GM12878 (cell line): Measurements from ENCODE around the gene GUCY2D. TPM values are rescaled to one million over a fixed set of nuclear protein-coding genes. Genes with fewer than 3 reads are reported as not detected.

Source experiments
- ATAC-seq: fragments of 200-7000 bp; cut with Tn5 transposase; 3 replicates; pipeline ENCODE4 v1.9.1; 2020; ENCODE audit warnings: mild to moderate bottlenecking, moderate library complexity
- BruUV-seq: library from RNA; stranded (reverse); fragments of 400-500 nt; replicated peaks from 2 replicates; lab custom pipeline; 2021; lab: Mats Ljungman, UMichigan
- CTCF ChIA-PET: fragments of 300-600 bp; sonication (Branson Sonifier 250); formaldehyde crosslinking; extraction: SDS; loops from one replicate; lab custom pipeline; 2021; ENCODE audit warnings: inconsistent platforms; lab: Yijun Ruan, JAX
- POLR2A ChIA-PET: fragments of 350-600 bp; formaldehyde crosslinking; extraction: SDS; loops from one replicate; lab custom pipeline; 2021; ENCODE audit warnings: inconsistent platforms; lab: Charles Lee
- RAD21 ChIA-PET: fragments of 300-600 bp; sonication (Branson Sonifier 250); formaldehyde crosslinking; loops from one replicate; lab custom pipeline; 2023; ENCODE audit warnings: antibody characterized with exemption; ENCODE audit not compliant: unreplicated experiment; lab: Charles Lee
- SMC1A ChIA-PET: fragments of 300-600 bp; sonication (Branson Sonifier 250); formaldehyde crosslinking; loops from one replicate; lab custom pipeline; 2023; ENCODE audit not compliant: unreplicated experiment, uncharacterized antibody; lab: Charles Lee
- DNase-seq: peaks from one replicate; pipeline ENCODE4 v3.0.0-alpha.2; 2011; ENCODE audit warnings: low read depth, low spot score
- FAIRE-seq: peaks from 3 replicates; lab custom pipeline; 2011; peaks lifted over from hg19 to GRCh38; lab: Jason Lieb, UNC
- H2AFZ ChIP-seq: 2 replicates; pipeline ENCODE4 v1.6.0; 2011; ENCODE audit warnings: low read depth, low read length, control low read depth; ENCODE audit not compliant: control insufficient read depth
- H3K27ac ChIP-seq: 2 replicates; pipeline ENCODE4 v1.5.1; 2011; ENCODE audit warnings: control low read depth; ENCODE audit not compliant: control insufficient read depth, insufficient read depth
- H3K27me3 ChIP-seq, 2 experiments: replicated peaks in 1 of 2; 2 replicates each; pipeline versions ENCODE4 v1.6.0 to v1.6.1; 2011; ENCODE audit warnings: low read length in 1 of 2; ENCODE audit not compliant: control insufficient read depth in 2 of 2, insufficient read depth in 2 of 2
- H3K36me3 ChIP-seq, 2 experiments: 2 replicates each; pipeline ENCODE4 v1.5.1; 2011; ENCODE audit warnings: low read length in 1 of 2; ENCODE audit not compliant: control insufficient read depth in 2 of 2, insufficient read depth in 2 of 2
- H3K4me1 ChIP-seq: 2 replicates; pipeline ENCODE4 v1.6.1; 2011; ENCODE audit warnings: mild to moderate bottlenecking, low read length, moderate library complexity, mixed read lengths; ENCODE audit not compliant: control insufficient read depth, insufficient read depth
- H3K4me2 ChIP-seq: 2 replicates; pipeline ENCODE4 v1.6.0; 2011; ENCODE audit warnings: control low read depth; ENCODE audit not compliant: control insufficient read depth, insufficient read depth
- H3K4me3 ChIP-seq: fragments of 200-600 bp; sonication (generic); 2 replicates; pipeline ENCODE4 v1.5.1; 2016
- H3K79me2 ChIP-seq: 2 replicates; pipeline ENCODE4 v1.6.0; 2011; ENCODE audit warnings: low read length; ENCODE audit not compliant: control insufficient read depth, insufficient read depth
- H3K9ac ChIP-seq: 2 replicates; pipeline ENCODE4 v1.8.0; 2011; ENCODE audit warnings: low read length, control low read depth, mixed read lengths; ENCODE audit not compliant: control insufficient read depth, insufficient read depth
- H3K9me3 ChIP-seq: replicated peaks from 3 replicates; pipeline ENCODE4 v1.5.1; 2011; ENCODE audit warnings: mild to moderate bottlenecking, low read length; ENCODE audit not compliant: control insufficient read depth, insufficient read depth
- H4K20me1 ChIP-seq: 2 replicates; pipeline ENCODE4 v1.6.0; 2011; ENCODE audit not compliant: control insufficient read depth, insufficient read depth
- ASH2L ChIP-seq: fragments of 300-600, 200-600 bp; sonication (generic); IDR thresholded peaks from 2 replicates; pipeline ENCODE4 v1.6.1; 2017; ENCODE audit warnings: low read depth, mild to moderate bottlenecking, borderline replicate concordance
- CUX1 ChIP-seq: IDR thresholded peaks from 2 replicates; pipeline ENCODE4 v1.6.1; 2012; ENCODE audit warnings: improper control_type of control experiment, low read depth, low read length; ENCODE audit not compliant: insufficient replicate concordance
- EGR1 ChIP-seq, 2 experiments: IDR thresholded peaks; 1 replicate in 1 of 2; 2 replicates in 1 of 2; pipeline ENCODE4 v1.6.1; 2011 to 2012; ENCODE audit warnings: low read depth in 2 of 2, low read length in 2 of 2, borderline replicate concordance in 1 of 2, mild to moderate bottlenecking in 1 of 2, moderate library complexity in 1 of 2
- IRF4 ChIP-seq: IDR thresholded peaks from 2 replicates; pipeline ENCODE4 v1.6.1; 2011; ENCODE audit warnings: low read depth, low read length
- LARP7 ChIP-seq: fragments of 450-650 bp; IDR thresholded peaks from 2 replicates; pipeline ENCODE4 v1.6.1; 2017; ENCODE audit warnings: mild to moderate bottlenecking
- NBN ChIP-seq: fragments of 450-650 bp; IDR thresholded peaks from 2 replicates; pipeline ENCODE4 v1.6.1; 2016
- RBBP5 ChIP-seq: fragments of 200-600 bp; sonication (generic); conservative IDR thresholded peaks from 2 replicates; pipeline ENCODE4 v1.6.1; 2016
- USF1 ChIP-seq: IDR thresholded peaks from 2 replicates; pipeline ENCODE4 v1.6.1; 2011; ENCODE audit warnings: borderline replicate concordance, low read depth, mild to moderate bottlenecking, moderate library complexity, mixed read lengths, low read length; ENCODE audit not compliant: insufficient read depth; ENCODE audit errors: extremely low read length
- ZNF274 ChIP-seq: IDR thresholded peaks from one replicate; pipeline ENCODE4 v1.8.0; 2011; ENCODE audit not compliant: insufficient read length, insufficient read depth
- ZNF592 ChIP-seq: fragments of 450-650 bp; IDR thresholded peaks from 2 replicates; pipeline ENCODE4 v1.6.1; 2017; ENCODE audit warnings: mild to moderate bottlenecking, moderate library complexity
- WGBS: methylation state at CpG from one replicate; pipeline ENCODE4 v1.1.6; 2016; ENCODE audit warnings: low lambda C conversion rate; ENCODE audit not compliant: insufficient replicate concordance, insufficient coverage; ENCODE audit errors: missing lambda C conversion rate; 5-methylcytosine and 5-hydroxymethylcytosine counted together
- in situ Hi-C: fragments of 300-500 bp; cut with MboI; formaldehyde crosslinking; loops from 9 replicates; pipeline ENCODE4 v1.14.3; 2018; ENCODE audit warnings: mixed read lengths
- intact Hi-C: fragments of 100-400 bp; cut with micrococcal nuclease; formaldehyde crosslinking; loops from one replicate; pipeline ENCODE4 v1.14.2; 2022; ENCODE audit not compliant: unreplicated experiment
- polyA plus RNA-seq, 11 experiments: library from polyadenylated mRNA; depleted of rRNA in 4 of 11; unstranded in 6 of 11; stranded (reverse) in 5 of 11; fragments of >200 nt; fragmentation: Nextera tagmentation in 4 of 11; fragmentation: Illumina TruSeq in 1 of 11; extraction: Ambion mirVana in 4 of 11; extraction: Trizol in 1 of 11; gene quantifications; 1 replicate in 1 of 11; 2 replicates in 10 of 11; pipeline versions ENCODE4 v1.2.1 to v1.2.3, GENCODE V29; 2011 to 2016; ENCODE audit warnings: inconsistent platforms in 2 of 11, missing spikeins in 2 of 11, low read depth in 1 of 11
- total RNA-seq, 4 experiments: library from RNA; depleted of rRNA in 3 of 4; stranded (reverse); fragments of >200 nt in 3 of 4; fragmentation: Illumina TruSeq in 1 of 4; extraction: Trizol in 1 of 4; gene quantifications; 2 replicates each; pipeline versions ENCODE4 v1.2.1 to v1.2.3, GENCODE V29; 2013 to 2021

GUCY2D gene
- total and polyA plus RNA-seq, 10 of the 15 experiments (the other 5 are each of a cell fraction or from before 2014, with no cell fraction given) = not detected

GRCh38 chr17:7961421-7961820 lies 41.0 kb upstream of the GUCY2D start (continued):
- TF ChIP-seq CUX1 = no peak

GRCh38 chr17:7967751-7968150 lies 34.7 kb upstream of the GUCY2D start:
- ChIA-PET SMC1A (no interaction called here), CTCF (no interaction called here), RAD21 (no interaction called here), POLR2A (no interaction called here)
- FAIRE-seq (no peak), ATAC-seq (no peak), DNase-seq (no peak)
- Histone ChIP-seq H3K9me3 (no peaks in the 10 kb centered on the region), H3K79me2 (no peaks in the 10 kb centered on the region), H3K27ac (no peak overlapping the region), H3K36me3 (no peaks in the 10 kb centered on the region), H2AFZ (no peak overlapping the region), H3K27me3 (no peaks in the 10 kb centered on the region), H3K4me1 (no peaks in the 10 kb centered on the region), H4K20me1 (no peaks in the 10 kb centered on the region), H3K4me2 (no peak overlapping the region), H3K4me3 (no peak overlapping the region), H3K9ac (no peak overlapping the region)
- intact Hi-C loops (no loop called here), in situ Hi-C loops (no loop called here)
- 13% methylated on average over 2 of the region's 2 CpGs for whole genome bisulfite sequencing
- BruUV-seq = no TSS peak
- TF ChIP-seq LARP7 = no peak
- no peak for TF ChIP-seq RBBP5
- TF ChIP-seq NBN = no peak
- TF ChIP-seq ZNF274 = no peak
- TF ChIP-seq EGR1 (IDR thresholded peaks at IDR 0.05; ENCODE audit: borderline replicate concordance in 1 of 2, low read depth in 2 of 2, low read length in 2 of 2) = no peak
- TF ChIP-seq ZNF592 = no peak
- TF ChIP-seq ASH2L = no peak
- TF ChIP-seq IRF4 = no peak
- no peak for TF ChIP-seq USF1
